Kidney glomerular epithelial cell (primary cell): ENCODE data around the gene MYO9A.
"Not testable (repeated sequence)": the region's sequence is repeated elsewhere in the genome, so short reads cannot be mapped to it uniquely, and the experiment has no call there.

Experiments
- DNase-seq: peaks from one replicate; lab custom pipeline; 2025; lab: John Stamatoyannopoulos, UW

Gene MYO9A

GRCh38 chr15:72140088-72140487, 22.1 kb upstream of the MYO9A start:
- no peak for DNase-seq

- no peak for DNase-seq
These were observed 21.7 kb upstream of the MYO9A start for GRCh38 chr15:72139667-72140066.

DNA sequence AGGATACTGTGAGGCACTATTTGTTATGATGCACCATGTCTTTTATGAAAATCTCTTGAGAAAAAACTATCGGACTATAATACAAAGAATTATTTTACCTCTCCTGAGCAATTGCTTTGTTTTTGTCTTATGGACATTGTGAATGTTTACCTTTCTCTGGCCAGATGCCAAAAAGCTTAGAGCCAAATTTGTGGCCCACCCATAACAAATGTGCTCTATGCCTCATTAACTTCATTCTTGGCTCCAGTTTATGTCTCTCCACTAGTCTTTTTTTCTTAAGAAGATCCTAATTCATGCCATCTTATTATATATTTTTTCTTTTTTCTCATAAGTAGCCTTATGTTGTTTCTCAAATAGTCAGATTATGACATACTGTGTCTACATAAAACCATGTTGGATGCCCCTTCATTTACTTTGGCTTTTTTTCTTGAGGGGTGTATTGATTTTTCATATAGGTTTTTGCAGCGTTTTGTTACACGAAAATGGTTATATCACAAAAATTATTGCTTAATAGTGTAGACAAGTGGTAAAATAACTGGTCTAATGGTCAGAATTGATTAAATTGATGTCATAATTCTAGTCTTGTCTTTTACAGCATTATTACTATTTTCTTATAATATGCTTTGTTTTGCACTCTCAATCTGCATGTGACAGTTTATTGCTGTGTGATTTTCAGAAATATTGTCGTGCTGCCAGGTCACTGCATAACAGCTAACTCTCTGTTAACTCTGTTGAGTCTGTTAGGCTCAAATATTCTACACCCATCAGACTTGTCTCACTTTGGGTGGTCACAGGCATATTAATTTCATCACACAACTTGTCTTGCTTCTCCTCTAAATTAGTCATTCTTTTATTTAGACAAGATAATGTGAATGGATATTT, 18.5 kb upstream of the MYO9A start:
- DNase-seq: peak; percentile 19

- no peak for DNase-seq
These were observed 17.8 kb upstream of the MYO9A start for GRCh38 chr15:72135719-72136118.

DNA sequence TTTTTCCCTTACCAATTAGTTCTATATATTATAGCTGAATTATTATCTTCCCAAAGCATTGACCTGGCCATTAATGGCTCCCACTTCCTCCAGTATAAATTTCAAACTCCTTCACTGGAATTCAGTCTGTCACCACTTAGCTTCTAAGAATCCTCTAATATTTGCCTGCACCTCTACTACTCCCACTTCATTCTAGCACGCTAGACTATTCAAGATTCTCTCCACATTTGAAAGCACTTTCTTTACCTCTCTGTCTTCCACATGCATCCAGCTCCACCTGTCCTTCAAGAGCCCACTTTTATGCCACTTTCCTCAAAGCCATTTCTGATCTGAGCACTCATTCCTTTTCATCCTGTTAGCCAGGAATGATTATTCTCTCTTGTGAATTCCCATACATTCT, 15.3 kb upstream of the MYO9A start:
- no peak for DNase-seq

DNA sequence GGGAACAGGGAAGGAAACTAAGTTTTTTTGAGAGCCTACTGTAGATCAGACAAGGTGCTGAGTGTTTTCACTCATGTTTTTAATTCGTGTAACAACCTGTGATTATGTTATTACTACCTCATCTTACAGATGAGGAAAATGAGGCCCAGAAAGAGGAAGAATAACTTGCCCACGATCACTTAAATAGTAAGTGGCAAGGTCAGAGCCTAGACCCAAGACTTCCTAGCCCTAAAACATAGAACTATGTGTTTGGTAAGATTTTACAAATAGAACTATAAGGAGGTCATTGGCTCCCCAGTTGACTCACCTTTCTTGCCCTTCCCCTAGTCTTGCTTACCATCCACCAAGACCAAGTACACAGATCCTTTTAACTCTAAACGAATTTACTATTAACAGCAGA, 14.0 kb upstream of the MYO9A start:
- no peak for DNase-seq

DNA sequence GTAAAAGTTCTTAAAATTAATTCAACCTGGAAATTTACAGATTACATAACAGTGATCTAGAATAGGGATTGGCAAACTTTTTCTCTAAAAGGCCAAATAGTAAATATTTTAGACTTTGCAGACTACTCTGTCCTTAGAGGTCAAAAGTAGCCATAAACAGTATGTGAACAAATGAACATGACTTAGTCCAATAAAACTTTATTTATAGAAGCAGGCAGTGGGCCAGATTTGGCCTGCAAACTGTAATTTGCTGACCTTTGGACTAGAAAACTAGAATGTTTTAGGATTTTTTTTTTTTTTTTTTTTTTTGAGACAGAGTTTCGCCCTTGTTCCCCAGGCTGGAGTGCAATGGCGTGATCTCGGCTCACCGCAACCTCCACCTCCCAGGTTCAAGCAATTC, 12.3 kb upstream of the MYO9A start:
- DNase-seq: no peak

DNA sequence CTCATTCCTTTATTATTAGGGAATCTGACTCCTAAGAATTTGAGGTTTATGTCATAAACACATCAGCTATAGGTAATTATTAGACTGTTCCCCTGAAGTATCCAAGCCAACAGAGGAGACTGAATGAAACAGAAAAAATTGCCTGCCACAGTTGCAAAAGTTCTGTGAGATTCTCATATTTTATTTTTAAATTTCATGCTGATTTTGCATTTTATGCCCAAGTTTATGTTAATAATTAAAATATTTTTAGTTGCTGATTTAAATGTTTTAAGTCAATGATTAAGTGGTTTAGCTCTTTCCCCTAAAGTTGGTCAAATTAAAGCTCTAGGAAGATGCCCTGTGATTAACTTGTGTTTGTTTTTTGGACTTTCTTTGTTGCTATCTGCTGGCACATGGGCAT, 10.4 kb upstream of the MYO9A start:
- DNase-seq: no peak

DNA sequence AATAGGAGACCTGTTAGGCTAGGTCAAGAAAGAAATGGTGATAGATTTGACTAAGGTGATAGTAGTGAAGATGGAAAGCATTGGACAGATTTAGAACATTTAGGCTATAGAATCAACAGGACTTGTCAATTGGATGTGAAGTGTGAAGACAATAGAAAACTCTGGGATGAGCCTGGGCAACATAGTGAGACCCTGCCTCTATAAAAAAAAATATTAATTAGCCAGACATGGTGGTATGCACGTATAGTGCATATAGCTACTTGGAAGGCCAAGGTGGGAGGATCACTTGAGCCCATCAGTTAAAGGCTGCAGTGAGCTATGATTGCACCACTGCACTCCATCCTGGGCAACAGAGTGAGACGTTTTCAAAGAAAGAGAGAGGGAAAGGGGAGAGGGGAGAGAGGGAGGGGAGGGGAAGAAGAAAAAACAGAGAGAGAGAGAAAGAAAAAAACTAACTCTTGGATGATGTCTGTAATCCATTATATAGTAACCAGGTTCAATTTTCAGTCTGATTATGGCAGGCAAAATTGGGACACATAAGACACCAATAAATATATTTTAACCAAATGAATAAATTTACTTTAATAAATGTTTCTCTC, 9.9 kb upstream of the MYO9A start:
- no peak for DNase-seq

GRCh38 chr15:72124218-72124617, 6.3 kb upstream of the MYO9A start:
- DNase-seq: no peak

DNA sequence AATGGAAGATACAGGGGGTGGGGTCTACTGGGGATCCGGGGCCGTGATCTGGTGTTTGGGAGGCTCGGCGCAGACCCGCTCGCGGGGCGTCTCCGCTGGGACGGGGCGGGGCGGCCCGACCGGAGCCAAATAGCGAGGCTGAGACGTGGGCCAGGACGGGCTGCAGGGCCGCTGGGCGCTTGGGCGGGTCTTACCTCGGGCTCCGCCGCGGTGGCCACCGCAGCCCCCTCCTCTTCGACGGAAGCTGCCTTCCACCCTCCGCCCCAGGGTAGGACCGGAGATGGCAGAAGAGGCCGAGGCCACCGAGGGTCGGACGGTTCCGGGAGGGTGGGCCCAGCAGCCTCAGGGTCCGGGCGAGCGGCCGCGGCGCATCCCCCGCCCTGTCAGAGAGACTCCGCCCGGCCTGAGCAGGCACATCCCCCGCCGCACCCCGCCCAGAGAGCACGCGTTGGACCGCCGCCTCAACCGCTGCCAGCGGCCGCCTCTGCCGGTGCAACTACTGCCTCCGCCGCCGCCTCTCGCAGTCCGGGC, 399 bp downstream of the MYO9A start:
- DNase-seq: peak; percentile 73

GRCh38 chr15:72116731-72117485, 1.0 kb downstream of the MYO9A start:
- DNase-seq: no peak

- no peak for DNase-seq
These were observed 4.5 kb downstream of the MYO9A start for GRCh38 chr15:72113347-72114031.

GRCh38 chr15:72112805-72113204, 5.1 kb downstream of the MYO9A start:
- DNase-seq: no peak

DNA sequence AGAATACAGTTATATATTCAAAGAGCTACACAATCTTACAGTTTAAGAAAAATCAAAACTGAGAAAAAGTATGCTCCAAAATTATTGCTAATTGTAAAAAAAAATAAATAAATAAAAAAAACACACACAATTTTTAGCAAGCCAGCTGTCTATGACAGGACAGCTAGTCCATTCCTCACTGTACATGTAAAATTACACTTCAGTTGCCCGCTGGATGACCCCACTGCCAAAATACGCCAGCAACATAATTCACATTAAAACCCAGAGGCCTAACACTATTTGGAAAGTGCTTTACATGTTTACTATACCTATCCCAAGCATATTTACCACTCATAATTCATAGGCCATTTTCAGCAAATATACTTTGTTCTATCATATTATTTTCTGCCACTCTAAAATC, 5.8 kb downstream of the MYO9A start:
- no peak for DNase-seq

GRCh38 chr15:72110355-72110754, 7.6 kb downstream of the MYO9A start:
- no peak for DNase-seq

GRCh38 chr15:72106068-72106467, 11.9 kb downstream of the MYO9A start:
- DNase-seq: no peak

DNA sequence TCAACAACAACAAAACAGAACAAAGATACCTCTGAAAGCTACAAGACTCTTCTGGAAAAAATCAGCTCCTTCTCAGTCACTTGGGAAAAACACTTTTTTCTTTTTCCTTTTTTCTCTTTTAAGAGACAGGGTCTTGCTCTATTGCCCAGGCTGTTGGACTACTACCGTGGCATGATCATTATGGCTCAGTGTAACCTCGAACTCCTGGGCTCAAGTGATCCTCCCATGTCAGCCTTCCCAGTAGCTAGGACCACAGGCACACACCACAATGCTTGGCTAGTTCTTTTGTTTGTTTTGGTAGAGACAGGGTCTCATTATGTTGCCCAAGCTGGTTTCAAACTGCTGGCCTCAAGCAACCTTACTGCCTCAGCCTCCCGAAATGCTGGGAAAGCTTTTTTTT, 12.8 kb downstream of the MYO9A start:
- DNase-seq: no peak

DNA sequence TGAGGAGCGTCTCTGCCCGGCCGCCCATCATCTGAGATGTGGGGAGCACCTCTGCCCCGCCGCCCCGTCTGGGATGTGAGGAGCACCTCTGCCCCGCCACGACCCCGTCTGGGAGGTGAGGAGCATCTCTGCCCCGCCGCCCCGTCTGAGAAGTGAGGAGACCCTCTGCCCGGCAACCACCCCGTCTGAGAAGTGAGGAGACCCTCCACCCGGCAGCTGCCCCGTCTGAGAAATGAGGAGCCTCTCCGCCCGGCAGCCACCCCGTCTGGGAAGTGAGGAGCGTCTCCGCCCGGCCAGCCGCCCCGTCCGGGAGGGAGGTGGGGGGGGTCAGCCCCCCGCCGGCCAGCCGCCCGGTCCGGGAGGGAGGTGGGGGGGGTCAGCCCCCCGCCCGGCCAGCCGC, 17.4 kb downstream of the MYO9A start:
- DNase-seq: not testable (repeated sequence)

DNA sequence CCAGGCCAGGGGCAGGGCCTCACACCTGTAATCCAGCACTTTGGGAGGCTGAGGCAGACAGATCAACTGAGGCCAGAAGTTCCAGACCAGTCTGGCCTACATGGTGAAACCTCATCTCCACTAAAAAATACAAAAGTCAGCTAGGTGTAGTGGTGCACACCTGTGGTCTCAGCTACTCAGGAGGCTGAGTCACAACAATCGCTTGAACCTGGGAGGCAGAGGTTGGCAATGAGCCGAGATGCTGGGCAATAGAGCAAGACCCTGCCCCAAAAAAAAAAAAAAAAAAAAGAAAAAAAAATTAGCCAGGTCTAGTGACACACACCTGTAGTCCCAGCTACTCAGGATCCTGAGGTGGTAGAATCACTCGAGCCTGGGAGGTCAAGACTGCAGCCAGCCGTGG, 18.8 kb downstream of the MYO9A start:
- no peak for DNase-seq

DNA sequence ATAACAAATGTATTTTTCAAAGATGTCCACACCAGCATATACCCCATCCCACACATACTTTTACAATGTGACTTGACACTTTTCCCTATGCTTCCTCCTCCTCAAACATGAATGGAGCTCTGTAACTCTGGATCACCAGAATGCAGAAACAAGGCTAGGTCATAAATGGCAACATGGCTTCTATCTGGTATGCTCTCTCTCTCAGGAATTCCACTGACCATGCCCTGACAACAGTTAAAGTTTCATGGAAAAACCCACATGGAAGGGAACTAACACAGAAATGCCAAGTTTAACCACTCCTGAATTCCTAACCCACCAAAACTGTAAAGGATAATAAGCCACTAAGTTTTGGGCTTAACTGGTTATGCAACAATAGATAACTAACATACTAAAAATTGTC, 19.9 kb downstream of the MYO9A start:
- no peak for DNase-seq

GRCh38 chr15:72096796-72097195, 21.2 kb downstream of the MYO9A start:
- DNase-seq: no peak
